Activated naive CD4-positive, alpha-beta T cell treated with anti-CD3 and anti-CD28 coated beads, Interleukin-2, amount 50 U/mL, for 24 hours (primary cell): ENCODE results near the gene CRLF1.
A peak's percentile ranks its signal among the peaks of the same experiment; 100 is the strongest.

Experiments used
- H3K27ac Mint-ChIP-seq: one replicate; pipeline ENCODE4 v1.8.0; 2021; ENCODE audit warnings: mild to moderate bottlenecking, mixed read lengths
- H3K27me3 Mint-ChIP-seq: one replicate; pipeline ENCODE4 v1.8.0; 2021; ENCODE audit warnings: mixed read lengths
- H3K36me3 Mint-ChIP-seq: one replicate; pipeline ENCODE4 v1.8.0; 2021; ENCODE audit warnings: mixed read lengths
- H3K4me1 Mint-ChIP-seq: one replicate; pipeline ENCODE4 v1.8.0; 2021; ENCODE audit warnings: mixed read lengths
- H3K4me3 Mint-ChIP-seq: one replicate; pipeline ENCODE4 v1.8.0; 2021; ENCODE audit warnings: mild to moderate bottlenecking, mixed read lengths
- H3K9me3 Mint-ChIP-seq: one replicate; pipeline ENCODE4 v1.8.0; 2021; ENCODE audit warnings: mixed read lengths

CRLF1 gene

DNA sequence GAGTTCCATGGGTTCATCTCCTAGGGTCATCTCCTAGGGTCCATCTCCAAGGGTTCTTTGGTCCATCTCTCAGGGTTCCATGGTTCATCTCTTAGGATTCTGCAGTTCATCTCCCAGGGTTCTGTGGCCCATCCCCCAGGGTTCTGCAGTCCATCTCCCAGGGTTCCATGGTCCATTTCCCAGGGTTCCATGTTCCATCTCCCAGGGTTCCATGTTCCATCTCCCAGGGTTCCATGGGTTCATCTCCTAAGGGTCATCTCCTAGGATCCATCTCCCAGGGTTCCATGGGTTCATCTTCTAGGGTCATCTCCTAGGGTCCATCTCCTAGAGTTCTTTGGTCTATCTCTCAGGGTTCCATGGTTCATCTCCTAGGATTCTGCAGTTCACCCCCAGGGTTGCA lies 11.0 kb upstream of the CRLF1 start:
- H3K27me3 Mint-ChIP-seq: peaks cover 25% of the 10 kb centered on the region
- no peak overlapping the region for H3K27ac Mint-ChIP-seq
- H3K36me3 Mint-ChIP-seq: no peaks in the 10 kb centered on the region
- peaks cover 6% of the 10 kb centered on the region for H3K4me1 Mint-ChIP-seq
- no peak overlapping the region for H3K4me3 Mint-ChIP-seq
- H3K9me3 Mint-ChIP-seq: no peaks in the 10 kb centered on the region

DNA sequence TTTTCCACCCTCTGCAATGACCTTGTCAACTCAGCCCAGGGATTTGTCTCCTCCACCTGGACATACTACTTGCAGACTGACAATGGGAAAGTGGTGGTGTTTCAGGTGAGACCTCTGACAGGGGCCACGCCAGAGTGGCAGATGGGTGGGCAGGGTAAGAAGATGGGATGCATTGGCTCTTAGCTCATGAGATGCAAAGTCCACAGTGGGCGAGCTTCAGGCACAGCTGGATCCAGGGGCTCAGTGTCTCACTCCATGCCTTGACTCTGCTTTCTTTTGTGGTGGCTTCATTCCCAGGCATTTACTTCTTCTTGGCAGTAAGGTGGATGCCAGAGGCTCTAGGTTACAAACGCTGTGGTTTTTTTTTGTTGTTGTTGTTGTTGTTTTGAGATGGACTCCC lies 9.4 kb upstream of the CRLF1 start:
- Mint-ChIP-seq H3K27me3 (peaks cover 31% of the 10 kb centered on the region), H3K36me3 (no peaks in the 10 kb centered on the region)

DNA sequence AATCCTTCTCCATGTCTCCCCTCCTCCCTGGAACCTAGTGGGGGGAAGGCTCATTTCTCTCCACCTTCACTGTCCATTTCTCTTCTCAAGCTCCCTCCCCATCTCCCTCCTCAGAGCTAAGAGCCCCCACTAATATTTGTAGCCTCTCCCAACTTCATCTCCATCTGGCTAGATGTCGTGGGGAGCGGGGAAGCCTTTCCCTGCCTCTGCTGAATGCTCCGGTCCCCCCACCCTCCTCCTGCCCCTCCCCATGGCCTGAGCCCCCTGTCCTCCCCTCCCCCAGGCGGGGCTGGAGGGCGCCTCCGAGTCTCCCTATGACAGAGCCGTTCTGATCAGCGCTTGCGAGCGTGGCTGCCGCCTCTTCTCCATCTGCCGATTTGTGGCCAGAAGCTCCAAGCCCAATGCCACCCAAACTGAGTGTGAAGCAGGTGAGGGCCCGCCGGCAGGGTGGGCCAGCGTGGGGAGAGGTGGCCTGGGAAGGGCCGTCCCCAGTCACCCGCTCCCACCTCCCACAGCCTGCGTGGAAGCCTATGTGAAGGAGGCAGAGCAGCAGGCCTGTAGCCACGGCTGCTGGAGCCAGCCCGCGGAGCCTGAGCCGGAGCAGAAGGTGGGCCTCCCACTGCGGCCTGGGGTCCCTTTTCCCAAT lies 7.1 kb upstream of the CRLF1 start:
- H3K36me3 Mint-ChIP-seq: no peaks in the 10 kb centered on the region
- H3K9me3 Mint-ChIP-seq: no peaks in the 10 kb centered on the region
- peak overlapping the region; percentile 61 for H3K4me3 Mint-ChIP-seq
- peaks cover 42% of the 10 kb centered on the region for H3K27me3 Mint-ChIP-seq
- no peak overlapping the region for H3K27ac Mint-ChIP-seq
- H3K4me1 Mint-ChIP-seq: peaks cover 23% of the 10 kb centered on the region

More for the DNA sequence above, 9.4 kb upstream of the CRLF1 start:
- H3K9me3 Mint-ChIP-seq: no peaks in the 10 kb centered on the region
- H3K4me1 Mint-ChIP-seq: peaks cover 17% of the 10 kb centered on the region
- H3K4me3 Mint-ChIP-seq: no peak overlapping the region
- no peak overlapping the region for H3K27ac Mint-ChIP-seq

DNA sequence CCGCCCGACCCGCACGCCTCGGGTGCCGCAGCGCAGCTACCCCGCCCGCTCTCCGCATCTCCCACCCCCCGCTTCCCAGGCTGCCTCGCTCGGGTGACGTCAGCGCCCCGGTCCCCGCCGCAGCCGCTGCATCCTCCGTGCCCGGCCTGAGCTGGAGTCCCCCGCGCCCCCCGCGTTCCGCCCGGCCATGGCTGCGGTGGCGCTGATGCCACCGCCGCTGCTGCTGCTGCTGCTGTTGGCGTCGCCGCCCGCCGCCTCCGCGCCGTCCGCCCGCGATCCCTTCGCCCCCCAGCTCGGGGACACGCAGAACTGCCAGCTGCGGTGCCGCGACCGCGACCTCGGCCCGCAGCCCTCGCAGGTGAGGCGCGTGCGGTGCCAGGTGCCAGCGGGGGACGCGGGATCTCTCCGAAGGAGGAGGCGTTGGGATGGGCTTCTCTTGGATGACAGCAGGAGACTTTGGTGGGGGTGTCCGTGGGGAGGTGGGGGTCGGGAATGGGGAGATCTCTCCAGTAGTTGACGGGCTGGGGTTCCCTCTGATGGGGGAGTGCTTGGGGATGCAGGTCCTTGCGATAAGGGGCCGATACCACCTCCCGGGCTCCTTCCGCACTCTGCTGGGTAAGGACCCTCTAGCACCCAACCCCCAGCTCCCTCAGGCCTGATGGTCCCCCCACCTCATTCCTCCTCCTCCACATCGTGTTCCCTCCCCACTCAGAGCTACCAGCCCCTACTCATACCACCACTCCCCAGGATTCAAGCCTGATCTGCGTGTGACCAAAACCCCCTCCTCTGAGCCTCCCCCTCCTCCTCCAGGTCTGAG lies 6.4 kb upstream of the CRLF1 start, which contains the start of gene TMEM59L:
TSS of gene TMEM59L (plus strand) at position 99 of the 817 bp plus-strand sequence. CDS start at position 188, 89 bp downstream.
- H3K4me3 Mint-ChIP-seq: peak within 1 kb of the TSS; percentile 79
- H3K27me3 Mint-ChIP-seq: peaks cover 46% of the 10 kb centered on the region
- H3K36me3 Mint-ChIP-seq: no peaks in the 10 kb centered on the region
- no peak within 1 kb of the TSS for H3K27ac Mint-ChIP-seq
- H3K9me3 Mint-ChIP-seq: no peaks in the 10 kb centered on the region
- peaks cover 23% of the 10 kb centered on the region for H3K4me1 Mint-ChIP-seq

DNA sequence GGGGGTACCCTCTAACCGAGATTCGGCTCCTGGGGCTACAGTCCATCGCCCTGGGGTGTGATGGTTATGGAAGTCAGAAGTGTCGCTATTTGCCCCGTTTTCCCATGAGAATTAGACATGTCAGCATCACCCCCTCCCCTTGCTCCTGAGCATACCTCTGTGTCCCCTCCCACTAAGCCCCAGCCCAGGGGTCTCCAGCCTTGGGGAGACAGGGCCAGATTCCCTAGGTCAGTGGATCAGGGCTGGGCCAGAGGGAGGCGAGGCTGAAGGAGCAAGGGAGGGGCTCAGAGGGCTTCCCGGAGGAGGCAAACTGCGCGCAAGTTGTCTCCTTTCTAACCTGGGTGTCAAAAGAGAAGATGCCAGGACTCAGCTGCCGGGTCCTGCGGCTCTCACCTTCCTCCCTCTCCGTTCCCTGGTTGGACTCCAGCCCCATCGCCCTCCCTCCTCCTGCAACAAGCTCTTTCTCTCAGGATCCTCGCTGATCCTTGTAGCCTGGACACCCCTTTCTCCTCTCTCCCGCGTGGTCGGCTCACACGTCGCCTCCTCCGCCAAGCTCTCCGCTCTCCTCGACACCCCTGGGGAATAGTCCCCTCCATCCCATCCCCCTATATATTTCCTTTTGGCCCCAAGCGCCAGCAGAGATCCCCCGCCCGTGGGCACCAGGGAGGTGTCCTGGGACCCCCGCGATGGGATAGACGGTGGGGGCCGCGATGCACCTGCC lies 5.6 kb upstream of the CRLF1 start:
- peaks cover 45% of the 10 kb centered on the region for H3K27me3 Mint-ChIP-seq
- peaks cover 23% of the 10 kb centered on the region for H3K4me1 Mint-ChIP-seq
- no peak overlapping the region for H3K27ac Mint-ChIP-seq
- no peaks in the 10 kb centered on the region for H3K9me3 Mint-ChIP-seq
- peak overlapping the region; percentile 79 for H3K4me3 Mint-ChIP-seq
- H3K36me3 Mint-ChIP-seq: no peaks in the 10 kb centered on the region

DNA sequence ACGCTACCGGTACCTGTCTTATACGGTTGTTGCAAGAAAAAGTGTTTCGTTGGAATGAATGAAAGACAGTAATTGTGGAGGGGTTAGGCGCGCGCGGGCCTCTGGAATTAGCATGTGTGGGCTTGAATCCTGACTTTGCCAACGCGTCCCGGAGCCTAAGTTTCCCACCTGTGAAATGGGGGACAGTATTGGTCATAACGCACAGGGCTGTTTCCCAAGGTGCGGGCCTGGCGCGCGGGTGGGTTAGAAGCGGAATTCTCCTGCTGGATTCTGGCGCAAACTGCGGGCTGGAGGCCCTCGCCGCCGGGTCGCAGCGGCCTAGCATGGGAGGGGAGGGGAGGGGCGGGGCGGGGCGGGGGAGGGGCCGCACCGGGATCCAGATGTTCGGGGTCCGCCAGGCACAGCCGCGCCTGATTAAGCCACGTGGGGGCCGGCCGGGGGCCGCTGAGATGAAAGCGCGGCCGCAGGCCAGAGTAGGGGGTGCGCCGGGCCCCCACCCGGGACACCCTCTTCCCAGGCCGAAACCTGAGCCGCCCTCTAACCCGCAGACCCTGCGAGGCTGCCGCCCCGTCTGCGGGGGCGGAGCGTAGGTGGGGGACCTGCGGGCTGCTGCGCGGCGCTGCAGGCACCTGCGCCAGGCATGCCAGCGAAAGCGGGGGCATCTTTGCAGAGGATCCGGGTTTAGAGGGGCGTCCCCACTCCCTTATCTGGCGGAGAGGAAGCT lies 4.9 kb upstream of the CRLF1 start:
- no peaks in the 10 kb centered on the region for H3K36me3 Mint-ChIP-seq
- peaks cover 44% of the 10 kb centered on the region for H3K27me3 Mint-ChIP-seq
- H3K4me3 Mint-ChIP-seq: peak overlapping the region; percentile 58
- H3K4me1 Mint-ChIP-seq: peaks cover 23% of the 10 kb centered on the region
- no peaks in the 10 kb centered on the region for H3K9me3 Mint-ChIP-seq
- peak overlapping the region; percentile 78 for H3K27ac Mint-ChIP-seq

DNA sequence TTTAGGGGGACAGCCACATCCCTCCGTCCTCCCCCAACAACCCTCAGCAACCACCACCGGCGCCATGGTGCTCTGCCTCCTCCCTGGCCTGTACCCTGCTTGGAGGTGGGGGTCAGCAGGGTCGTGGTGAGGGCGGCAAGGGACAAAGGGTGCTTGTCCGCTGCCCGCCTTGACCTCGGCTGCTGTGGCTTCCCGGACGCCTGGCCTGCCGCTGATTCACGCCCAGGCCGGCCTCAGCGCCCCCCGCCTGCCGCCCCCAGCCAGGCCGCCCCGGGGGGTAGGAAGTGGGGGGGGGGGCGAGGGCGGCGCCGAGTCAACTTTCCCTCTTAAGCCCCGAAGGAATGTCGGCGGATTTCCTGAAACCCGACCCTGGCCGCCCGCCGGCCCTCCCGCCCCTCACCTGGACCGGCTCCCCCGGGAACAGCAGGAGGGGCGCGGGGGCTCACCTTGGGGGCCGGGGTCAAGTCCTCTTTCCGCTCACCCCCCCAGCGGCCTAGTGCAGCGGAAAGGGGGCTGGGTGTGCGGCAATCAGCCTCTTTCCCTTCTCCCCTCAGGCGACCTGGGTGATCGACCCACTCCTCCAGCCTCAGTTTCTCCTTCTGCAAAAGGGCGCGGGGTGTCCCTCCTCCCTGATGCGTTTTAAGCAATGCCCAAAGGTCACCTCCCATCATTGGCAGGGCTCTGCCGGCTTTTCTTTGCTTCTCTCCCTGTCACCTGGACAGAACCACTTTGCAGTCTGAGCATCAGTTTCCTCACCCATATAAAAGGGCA lies 4.1 kb upstream of the CRLF1 start:
- no peaks in the 10 kb centered on the region for H3K9me3 Mint-ChIP-seq
- peaks cover 23% of the 10 kb centered on the region for H3K4me1 Mint-ChIP-seq
- no peaks in the 10 kb centered on the region for H3K36me3 Mint-ChIP-seq
- H3K4me3 Mint-ChIP-seq: peak overlapping the region; percentile 58
- peaks cover 44% of the 10 kb centered on the region for H3K27me3 Mint-ChIP-seq
- peak overlapping the region; percentile 78 for H3K27ac Mint-ChIP-seq

DNA sequence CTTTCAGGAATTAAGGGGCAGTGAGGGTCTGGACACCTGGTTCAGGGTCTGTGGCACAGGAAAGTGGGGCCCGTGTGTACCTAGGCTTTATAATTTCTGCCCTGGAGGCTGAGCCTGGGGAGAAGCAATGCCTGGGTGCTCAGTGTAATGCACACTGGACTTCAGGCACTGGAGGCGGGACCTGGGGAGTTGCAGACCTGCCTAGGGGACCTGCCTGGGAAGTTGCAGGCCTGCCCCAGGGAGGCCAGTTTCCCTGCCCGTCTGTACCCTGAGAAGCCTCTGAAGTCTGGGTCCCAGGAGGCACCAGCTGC lies 3.6 kb upstream of the CRLF1 start:
- Mint-ChIP-seq H3K36me3 (no peaks in the 10 kb centered on the region), H3K4me1 (peaks cover 28% of the 10 kb centered on the region), H3K27ac (no peak overlapping the region), H3K9me3 (no peaks in the 10 kb centered on the region), H3K27me3 (peaks cover 45% of the 10 kb centered on the region), H3K4me3 (no peak overlapping the region)

DNA sequence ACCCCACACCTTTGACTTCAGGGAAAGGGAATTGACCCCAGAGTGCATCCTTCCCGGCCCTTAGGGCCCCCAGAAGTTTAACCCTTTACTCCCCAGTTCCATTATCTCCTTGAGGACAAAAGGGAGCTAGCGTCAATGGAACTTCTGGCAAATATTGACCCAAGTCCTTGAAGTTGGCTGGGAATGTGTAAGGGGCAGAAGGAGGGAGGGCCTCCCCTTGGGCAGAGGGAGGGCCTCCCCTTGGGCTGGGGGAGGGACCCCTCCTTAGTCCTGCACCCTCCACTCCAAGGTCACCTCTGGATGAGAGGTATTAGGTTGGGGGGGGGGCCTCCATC lies 3.1 kb upstream of the CRLF1 start:
- Mint-ChIP-seq H3K4me3 (no peak overlapping the region), H3K36me3 (no peaks in the 10 kb centered on the region), H3K27me3 (peaks cover 44% of the 10 kb centered on the region), H3K4me1 (peaks cover 28% of the 10 kb centered on the region), H3K9me3 (no peaks in the 10 kb centered on the region), H3K27ac (no peak overlapping the region)

DNA sequence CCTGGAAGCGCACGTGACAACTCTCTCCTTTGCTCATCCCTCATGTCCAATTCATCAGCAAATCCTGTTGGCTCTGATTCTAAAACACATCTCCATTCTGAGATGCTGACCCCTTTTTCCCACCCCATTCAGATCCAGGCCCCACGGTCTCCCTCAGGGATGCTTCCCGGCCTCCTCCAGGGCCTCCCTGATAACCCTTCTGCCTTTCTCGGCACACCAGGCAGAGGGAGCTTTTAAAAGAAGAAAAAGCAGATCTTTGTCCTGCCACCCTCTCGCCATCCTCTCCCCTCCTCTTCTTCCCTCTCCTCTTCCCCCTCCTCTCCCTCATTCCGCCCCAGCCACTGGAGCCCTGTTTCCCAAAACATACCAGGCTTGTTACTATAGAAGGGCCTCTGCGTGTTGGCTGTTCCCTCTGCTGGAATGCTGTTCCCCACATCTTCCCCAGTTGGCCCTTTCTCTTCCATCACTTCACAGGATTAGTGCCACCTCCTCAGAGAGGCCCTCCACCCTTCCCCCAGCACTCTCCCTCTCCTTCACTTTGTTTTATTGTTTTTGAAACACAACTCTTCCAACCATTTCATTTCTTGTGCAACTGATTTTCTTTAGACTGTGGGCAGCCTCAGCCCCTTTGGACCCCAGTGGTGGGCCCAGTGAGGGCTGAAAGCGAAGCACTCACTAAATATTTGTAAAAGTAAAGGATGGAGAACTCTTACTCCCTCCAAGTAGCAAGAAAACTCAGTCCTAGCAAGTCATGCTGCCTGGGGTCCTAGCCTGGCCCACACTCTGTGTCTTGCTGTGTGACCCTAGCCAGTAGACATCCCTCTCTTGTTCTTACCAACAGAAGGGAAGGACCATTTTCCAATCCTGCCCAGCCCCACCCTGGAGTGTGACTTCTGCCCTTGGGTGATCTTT lies 2.5 kb upstream of the CRLF1 start:
- H3K27ac Mint-ChIP-seq: no peak overlapping the region
- H3K36me3 Mint-ChIP-seq: no peaks in the 10 kb centered on the region
- peaks cover 28% of the 10 kb centered on the region for H3K4me1 Mint-ChIP-seq
- H3K27me3 Mint-ChIP-seq: peaks cover 40% of the 10 kb centered on the region
- H3K9me3 Mint-ChIP-seq: no peaks in the 10 kb centered on the region
- no peak overlapping the region for H3K4me3 Mint-ChIP-seq

DNA sequence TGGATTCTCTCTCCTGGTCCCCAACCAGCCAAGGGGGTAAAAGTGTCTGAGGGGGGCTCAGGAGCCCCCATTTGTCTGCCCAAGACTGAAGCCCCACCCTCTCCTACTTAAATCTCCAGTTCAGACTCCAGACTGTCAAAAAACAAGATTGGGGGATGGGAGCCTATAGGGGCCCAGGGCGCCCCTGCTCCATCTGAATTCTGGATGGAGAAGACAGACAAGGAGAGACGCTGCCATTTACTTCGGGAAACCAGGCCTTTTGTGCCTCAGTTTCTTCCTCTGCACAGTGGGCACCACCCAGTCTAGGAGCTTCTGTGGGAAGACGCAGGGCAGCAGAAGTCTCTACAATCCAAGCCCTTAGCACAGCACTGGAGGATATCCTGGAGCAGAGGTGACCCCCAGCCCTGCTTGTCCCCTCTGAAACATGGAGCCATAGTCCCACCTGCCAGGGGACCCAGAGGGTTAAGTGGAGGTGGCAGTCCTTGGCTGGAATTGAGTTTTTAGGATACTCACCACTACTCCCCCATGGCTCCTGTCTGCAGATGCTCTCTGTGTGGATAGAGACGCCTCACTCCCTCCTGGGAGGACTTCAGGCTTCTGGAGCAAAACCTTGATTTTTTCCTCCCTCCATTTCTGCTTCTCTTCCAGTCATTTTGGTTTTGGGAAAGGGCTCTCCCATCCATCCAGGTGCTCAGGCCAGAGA lies 1.7 kb upstream of the CRLF1 start:
- H3K9me3 Mint-ChIP-seq: no peaks in the 10 kb centered on the region
- no peak overlapping the region for H3K4me3 Mint-ChIP-seq
- peaks cover 37% of the 10 kb centered on the region for H3K27me3 Mint-ChIP-seq
- H3K27ac Mint-ChIP-seq: no peak overlapping the region
- H3K36me3 Mint-ChIP-seq: no peaks in the 10 kb centered on the region
- peaks cover 26% of the 10 kb centered on the region for H3K4me1 Mint-ChIP-seq

DNA sequence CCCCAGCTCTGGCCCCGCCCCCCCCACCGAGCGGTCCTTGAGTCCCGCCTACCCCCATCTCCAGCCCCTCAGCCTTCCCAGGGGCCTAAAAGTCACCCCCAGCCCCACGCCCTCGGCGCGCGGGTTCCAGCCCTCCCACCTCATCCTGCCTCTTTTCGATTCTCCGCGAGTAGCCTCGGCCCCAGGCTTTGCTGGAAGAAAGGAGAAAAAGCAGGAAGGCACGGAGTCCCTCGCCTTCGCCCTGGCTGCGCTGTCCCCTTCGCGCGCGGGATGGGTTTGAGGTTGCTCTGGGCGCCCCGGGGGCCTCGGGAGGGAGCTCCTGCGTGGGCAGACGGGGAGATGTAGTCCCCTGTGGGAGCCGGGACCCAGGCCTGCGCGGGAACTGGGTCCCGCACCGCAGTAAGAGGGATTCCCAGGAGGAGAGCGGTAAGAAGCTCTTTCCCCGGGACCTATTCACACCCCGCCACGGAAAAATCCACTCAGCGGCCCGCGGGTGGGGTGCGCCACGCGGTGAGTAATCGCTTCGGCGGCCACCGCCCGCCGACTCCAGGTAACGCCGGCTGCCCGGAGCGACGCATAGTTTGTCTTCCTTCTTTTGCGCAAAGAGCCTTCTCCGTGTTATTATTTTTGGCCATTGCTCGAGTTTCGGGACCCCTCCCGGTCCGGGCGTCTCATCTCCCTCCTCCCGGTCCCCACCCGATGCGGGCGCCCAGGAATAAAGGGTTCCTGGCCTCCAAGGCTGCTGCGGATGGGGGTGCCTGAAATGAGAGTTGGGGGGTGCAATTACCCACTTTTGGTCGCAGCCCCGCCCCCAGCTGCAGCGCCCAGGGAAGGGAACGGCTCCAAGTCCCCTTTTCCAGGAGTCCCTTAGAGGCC lies 865 bp upstream of the CRLF1 start:
- no peaks in the 10 kb centered on the region for H3K9me3 Mint-ChIP-seq
- no peak overlapping the region for H3K27ac Mint-ChIP-seq
- H3K4me3 Mint-ChIP-seq: no peak overlapping the region
- no peaks in the 10 kb centered on the region for H3K36me3 Mint-ChIP-seq
- peaks cover 39% of the 10 kb centered on the region for H3K27me3 Mint-ChIP-seq
- peaks cover 26% of the 10 kb centered on the region for H3K4me1 Mint-ChIP-seq
